ENCODE results near the gene LAMC3.

The LAMC3 gene

DNA sequence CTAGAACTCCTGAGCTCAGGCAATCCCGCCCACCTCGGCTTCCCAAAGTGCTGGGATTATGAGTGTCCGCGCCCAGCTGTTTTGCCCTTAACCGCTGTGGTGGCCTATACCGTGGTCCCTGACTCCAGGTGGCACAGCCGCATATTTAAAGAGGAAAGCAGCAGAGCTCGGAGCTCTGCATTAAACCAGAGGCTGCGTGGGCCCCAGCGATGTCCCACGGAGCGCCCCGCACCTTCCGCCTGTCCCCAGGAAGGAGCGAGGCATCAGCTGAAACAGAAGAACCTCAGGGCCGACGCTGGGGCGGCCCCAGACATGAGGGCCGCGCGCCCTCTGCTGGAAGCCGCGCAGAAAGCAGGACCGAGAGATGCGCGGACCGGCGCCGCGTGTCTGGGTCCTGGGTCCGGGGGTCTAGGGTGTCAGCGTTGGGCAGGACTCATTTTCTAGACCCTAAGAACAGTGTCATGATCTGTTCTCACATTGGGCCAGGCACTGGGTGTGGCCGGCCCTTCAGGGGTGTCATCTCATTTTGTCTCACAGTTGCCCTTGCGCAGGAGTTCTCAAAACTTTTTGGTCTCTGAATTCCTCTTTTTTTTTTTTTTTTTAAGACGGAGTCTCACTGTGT, 37.7 kb downstream of the LAMC3 start:
- Histone ChIP-seq H3K4me2 (ENCODE audit: low read length) (peak overlapping the region; percentile 70), H3K4me1 (ENCODE audit: control insufficient read depth, insufficient read depth, low read length) (no peaks in the 10 kb centered on the region), H3K9ac (ENCODE audit: low read depth, low read length) (no peak overlapping the region)

DNA sequence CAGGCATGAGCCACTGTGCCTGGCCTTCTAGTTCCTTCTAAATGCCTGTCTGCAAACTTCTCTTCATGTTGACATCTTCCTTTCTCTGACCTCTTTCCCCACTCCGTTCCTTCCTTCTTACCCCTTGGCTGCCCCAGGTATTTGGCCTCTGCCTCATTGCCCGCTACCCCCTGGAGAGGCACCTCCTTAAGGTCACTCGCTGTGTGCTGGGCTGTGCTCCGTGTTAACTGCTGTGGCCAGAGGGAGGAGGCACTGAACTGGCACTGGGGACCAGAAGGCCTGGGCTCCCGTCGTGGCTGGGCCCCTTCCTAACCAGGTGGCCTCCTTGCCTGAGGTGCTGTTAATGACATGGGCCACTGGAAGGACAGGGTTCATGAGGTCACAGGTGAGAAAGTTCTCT, 39.4 kb downstream of the LAMC3 start:
- no peaks in the 10 kb centered on the region for H3K36me3 ChIP-seq (ENCODE audit: insufficient read depth, low read length)
- H3K4me3 ChIP-seq (ENCODE audit: low read length), result no peak overlapping the region
- no peaks in the 10 kb centered on the region for H3K9me3 ChIP-seq (replicated peaks; ENCODE audit: low read length)
- no peaks in the 10 kb centered on the region for H3K4me1 ChIP-seq (ENCODE audit: control insufficient read depth, insufficient read depth, low read length)
- no peak overlapping the region for H3K4me2 ChIP-seq (ENCODE audit: low read length)
- H3K27me3 ChIP-seq (ENCODE audit: control insufficient read depth, insufficient read depth, low read length), result peaks cover 39% of the 10 kb centered on the region
- no peak overlapping the region for H3K9ac ChIP-seq (ENCODE audit: low read depth, low read length)

More for the DNA sequence above, 37.7 kb downstream of the LAMC3 start:
- H3K9me3 ChIP-seq (replicated peaks; ENCODE audit: low read length), result no peaks in the 10 kb centered on the region
- H3K27me3 ChIP-seq (ENCODE audit: control insufficient read depth, insufficient read depth, low read length), result peaks cover 36% of the 10 kb centered on the region
- no peaks in the 10 kb centered on the region for H3K36me3 ChIP-seq (ENCODE audit: insufficient read depth, low read length)
- peak overlapping the region; percentile 24 for H3K4me3 ChIP-seq (ENCODE audit: low read length)

DNA sequence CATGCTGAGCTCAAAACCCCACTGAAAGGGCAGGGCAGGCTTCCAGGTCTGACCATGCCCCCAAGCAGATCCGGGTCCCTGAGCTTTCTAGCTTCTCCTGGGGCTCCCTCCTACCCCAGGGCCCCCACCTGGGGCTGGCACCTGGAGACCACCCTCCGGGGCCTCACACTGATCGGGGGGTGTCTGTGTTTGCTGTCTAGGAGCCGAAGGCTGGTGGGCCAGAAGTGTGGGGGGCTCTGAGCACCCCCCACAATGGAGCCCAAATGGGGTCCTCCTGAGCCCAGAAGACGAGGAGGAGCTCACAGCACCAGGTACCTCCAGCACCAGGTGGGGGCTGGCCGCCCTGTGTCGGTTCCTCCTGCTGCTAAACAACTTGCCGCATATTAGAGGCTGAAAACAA, 39.8 kb downstream of the LAMC3 start:
- H3K36me3 ChIP-seq (ENCODE audit: insufficient read depth, low read length), result no peaks in the 10 kb centered on the region
- H3K4me3 ChIP-seq (ENCODE audit: low read length), result no peak overlapping the region
- H3K9ac ChIP-seq (ENCODE audit: low read depth, low read length), result no peak overlapping the region
- H3K9me3 ChIP-seq (replicated peaks; ENCODE audit: low read length), result no peaks in the 10 kb centered on the region
- H3K27me3 ChIP-seq (ENCODE audit: control insufficient read depth, insufficient read depth, low read length), result peaks cover 38% of the 10 kb centered on the region
- no peaks in the 10 kb centered on the region for H3K4me1 ChIP-seq (ENCODE audit: control insufficient read depth, insufficient read depth, low read length)
- no peak overlapping the region for H3K4me2 ChIP-seq (ENCODE audit: low read length)

GRCh38 chr9:131049829-131050715, 41.1 kb downstream of the LAMC3 start:
- H3K4me1 ChIP-seq (ENCODE audit: control insufficient read depth, insufficient read depth, low read length), result no peaks in the 10 kb centered on the region
- peaks cover 43% of the 10 kb centered on the region for H3K27me3 ChIP-seq (ENCODE audit: control insufficient read depth, insufficient read depth, low read length)
- H3K36me3 ChIP-seq (ENCODE audit: insufficient read depth, low read length), result no peaks in the 10 kb centered on the region
- no peaks in the 10 kb centered on the region for H3K9me3 ChIP-seq (replicated peaks; ENCODE audit: low read length)
- H3K9ac ChIP-seq (ENCODE audit: low read depth, low read length), result no peak overlapping the region
- H3K4me2 ChIP-seq (ENCODE audit: low read length), result no peak overlapping the region
- H3K4me3 ChIP-seq (ENCODE audit: low read length), result no peak overlapping the region

DNA sequence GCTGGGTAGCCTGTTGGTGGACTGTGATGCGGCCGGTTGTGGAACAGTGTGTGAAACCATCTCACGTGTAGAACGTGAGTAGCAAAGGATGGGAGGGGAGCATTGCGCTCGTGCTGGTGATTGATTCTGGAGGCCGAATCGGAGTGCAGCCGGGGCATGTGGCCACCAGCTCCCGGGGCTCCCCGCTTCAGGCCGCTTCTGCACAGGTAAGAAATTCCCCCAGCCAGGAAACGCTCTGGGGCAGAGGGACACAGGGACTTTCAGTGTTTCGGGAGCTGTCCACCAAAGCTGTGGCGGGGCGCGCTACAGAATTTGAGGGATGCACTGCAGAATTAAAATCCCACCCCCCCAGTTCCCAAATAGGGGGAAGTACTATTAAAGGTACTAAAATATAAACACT, 41.9 kb downstream of the LAMC3 start:
- peaks cover 43% of the 10 kb centered on the region for H3K27me3 ChIP-seq (ENCODE audit: control insufficient read depth, insufficient read depth, low read length)
- no peak overlapping the region for H3K9ac ChIP-seq (ENCODE audit: low read depth, low read length)
- H3K4me1 ChIP-seq (ENCODE audit: control insufficient read depth, insufficient read depth, low read length), result no peaks in the 10 kb centered on the region
- H3K36me3 ChIP-seq (ENCODE audit: insufficient read depth, low read length), result no peaks in the 10 kb centered on the region
- no peak overlapping the region for H3K4me3 ChIP-seq (ENCODE audit: low read length)
- no peak overlapping the region for H3K4me2 ChIP-seq (ENCODE audit: low read length)
- H3K9me3 ChIP-seq (replicated peaks; ENCODE audit: low read length), result no peaks in the 10 kb centered on the region

GRCh38 chr9:131051592-131052517, 42.9 kb downstream of the LAMC3 start:
- Histone ChIP-seq H3K9me3 (replicated peaks; ENCODE audit: low read length) (no peaks in the 10 kb centered on the region), H3K9ac (ENCODE audit: low read depth, low read length) (no peak overlapping the region), H3K27me3 (ENCODE audit: control insufficient read depth, insufficient read depth, low read length) (peaks cover 46% of the 10 kb centered on the region), H3K4me3 (ENCODE audit: low read length) (no peak overlapping the region), H3K4me2 (ENCODE audit: low read length) (no peak overlapping the region), H3K4me1 (ENCODE audit: control insufficient read depth, insufficient read depth, low read length) (no peaks in the 10 kb centered on the region), H3K36me3 (ENCODE audit: insufficient read depth, low read length) (no peaks in the 10 kb centered on the region)

DNA sequence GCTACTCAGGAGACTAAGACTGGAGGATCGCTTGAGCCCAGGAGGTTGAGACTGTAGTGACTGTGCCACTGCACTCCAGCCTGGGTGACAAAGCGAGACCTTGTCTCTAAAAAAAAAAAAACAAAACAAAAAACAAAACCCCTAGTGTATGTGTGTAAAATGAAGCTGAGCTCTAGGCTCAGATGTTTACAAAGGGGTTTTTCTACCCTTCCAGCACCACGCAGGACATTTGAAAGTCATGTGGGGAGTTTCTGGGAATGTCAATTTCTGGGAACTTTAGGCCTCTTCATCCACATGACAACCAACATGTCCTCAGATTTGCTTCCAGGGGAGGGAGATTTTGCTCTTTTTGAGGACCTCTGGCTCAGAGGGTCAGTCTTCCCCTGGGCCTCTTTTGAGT, 44.9 kb downstream of the LAMC3 start:
- Histone ChIP-seq H3K9me3 (replicated peaks; ENCODE audit: low read length) (no peaks in the 10 kb centered on the region), H3K4me3 (ENCODE audit: low read length) (no peak overlapping the region), H3K36me3 (ENCODE audit: insufficient read depth, low read length) (no peaks in the 10 kb centered on the region), H3K4me1 (ENCODE audit: control insufficient read depth, insufficient read depth, low read length) (no peaks in the 10 kb centered on the region), H3K4me2 (ENCODE audit: low read length) (no peak overlapping the region), H3K27me3 (ENCODE audit: control insufficient read depth, insufficient read depth, low read length) (peaks cover 46% of the 10 kb centered on the region), H3K9ac (ENCODE audit: low read depth, low read length) (no peak overlapping the region)

GRCh38 chr9:131056781-131057506, 48.0 kb downstream of the LAMC3 start:
- Histone ChIP-seq H3K4me3 (ENCODE audit: low read length) (no peak overlapping the region), H3K4me1 (ENCODE audit: control insufficient read depth, insufficient read depth, low read length) (no peaks in the 10 kb centered on the region)

GRCh38 chr9:131060900-131061630, 52.1 kb downstream of the LAMC3 start:
- H3K9ac ChIP-seq (ENCODE audit: low read depth, low read length), result no peak overlapping the region

More at GRCh38 chr9:131056781-131057506, 48.0 kb downstream of the LAMC3 start:
- Histone ChIP-seq H3K36me3 (ENCODE audit: insufficient read depth, low read length) (no peaks in the 10 kb centered on the region), H3K9ac (ENCODE audit: low read depth, low read length) (no peak overlapping the region), H3K27me3 (ENCODE audit: control insufficient read depth, insufficient read depth, low read length) (peaks cover 30% of the 10 kb centered on the region), H3K9me3 (replicated peaks; ENCODE audit: low read length) (no peaks in the 10 kb centered on the region), H3K4me2 (ENCODE audit: low read length) (no peak overlapping the region)

GRCh38 chr9:131062969-131063368, 54.0 kb downstream of the LAMC3 start:
- Histone ChIP-seq H3K4me2 (ENCODE audit: low read length) (no peak overlapping the region), H3K27me3 (ENCODE audit: control insufficient read depth, insufficient read depth, low read length) (peaks cover 45% of the 10 kb centered on the region), H3K4me3 (ENCODE audit: low read length) (no peak overlapping the region), H3K9ac (ENCODE audit: low read depth, low read length) (no peak overlapping the region), H3K4me1 (ENCODE audit: control insufficient read depth, insufficient read depth, low read length) (no peaks in the 10 kb centered on the region), H3K9me3 (replicated peaks; ENCODE audit: low read length) (no peaks in the 10 kb centered on the region), H3K36me3 (ENCODE audit: insufficient read depth, low read length) (no peaks in the 10 kb centered on the region)

More at GRCh38 chr9:131060900-131061630, 52.1 kb downstream of the LAMC3 start:
- Histone ChIP-seq H3K27me3 (ENCODE audit: control insufficient read depth, insufficient read depth, low read length) (peaks cover 30% of the 10 kb centered on the region), H3K4me1 (ENCODE audit: control insufficient read depth, insufficient read depth, low read length) (no peaks in the 10 kb centered on the region), H3K9me3 (replicated peaks; ENCODE audit: low read length) (no peaks in the 10 kb centered on the region), H3K4me2 (ENCODE audit: low read length) (no peak overlapping the region), H3K36me3 (ENCODE audit: insufficient read depth, low read length) (no peaks in the 10 kb centered on the region), H3K4me3 (ENCODE audit: low read length) (no peak overlapping the region)

Data from skeletal muscle satellite cell (primary cell).